Activated T-cell treated with anti-CD3 and anti-CD28 coated beads, Interleukin-2, amount 50 U/mL, for 24 hours (primary cell): ENCODE measurements around the gene MAX.

ENCODE experiments used
- DNase-seq: peaks from one replicate; pipeline ENCODE4 v3.0.0-alpha.2; 2020
- H3K27ac Mint-ChIP-seq: 2 replicates; pipeline ENCODE4 v1.8.0; 2020; ENCODE audit warnings: mild to moderate bottlenecking, mixed read lengths
- H3K27me3 Mint-ChIP-seq: 2 replicates; pipeline ENCODE4 v1.8.0; 2020; ENCODE audit warnings: mixed read lengths
- H3K36me3 Mint-ChIP-seq: 2 replicates; pipeline ENCODE4 v1.8.0; 2020; ENCODE audit warnings: low read depth, mixed read lengths
- H3K4me1 Mint-ChIP-seq: 2 replicates; pipeline ENCODE4 v1.8.0; 2020; ENCODE audit warnings: low read depth, mixed read lengths
- H3K4me3 Mint-ChIP-seq: 2 replicates; pipeline ENCODE4 v1.8.0; 2020; ENCODE audit warnings: mild to moderate bottlenecking, moderate library complexity, mixed read lengths
- H3K9me3 Mint-ChIP-seq: 2 replicates; pipeline ENCODE4 v1.8.0; 2020; ENCODE audit warnings: mixed read lengths

Gene MAX

GRCh38 chr14:65025818-65026217, 76.5 kb downstream of the MAX start:
- Mint-ChIP-seq H3K27me3 (no peaks in the 10 kb centered on the region), H3K27ac (no peak overlapping the region), H3K4me1 (no peaks in the 10 kb centered on the region), H3K36me3 (peaks cover 64% of the 10 kb centered on the region), H3K4me3 (no peak overlapping the region), H3K9me3 (no peaks in the 10 kb centered on the region)
- DNase-seq, result no peak
